Thyroid gland (tissue), 4 donors: ENCODE results near the gene POU6F2. TPM values are rescaled to one million over a fixed set of nuclear protein-coding genes. Genes with fewer than 3 reads are reported as not detected.
"Not testable (repeated sequence)": the region's sequence is repeated elsewhere in the genome, so short reads cannot be mapped to it uniquely, and the experiment has no call there.

Source experiments
- DNase-seq, 2 donors: peaks; one replicate each; pipeline ENCODE4 v3.0.0-alpha.2; 2019
- H3K27ac ChIP-seq, 3 donors: fragments of 200-600 bp; sonication (generic); 1 replicate in 2 of 3; 2 replicates in 1 of 3; pipeline ENCODE4 v1.5.1; 2016 to 2019; ENCODE audit warnings: mild to moderate bottlenecking in 1 of 3, moderate library complexity in 1 of 3
- H3K27me3 ChIP-seq: fragments of 200-600 bp; sonication (generic); one replicate; pipeline ENCODE4 v1.5.1; 2019
- H3K36me3 ChIP-seq, 2 donors: fragments of 200-600 bp; sonication (generic); one replicate each; pipeline ENCODE4 v1.5.1; 2016 to 2019
- H3K4me1 ChIP-seq, 2 donors: fragments of 200-600 bp; sonication (generic); one replicate each; pipeline ENCODE4 v1.5.1; 2017 to 2019
- H3K4me3 ChIP-seq, 3 donors: fragments of 200-600 bp; sonication (generic); replicated peaks in 1 of 3; 1 replicate in 2 of 3; 2 replicates in 1 of 3; pipeline ENCODE4 v1.5.1; 2016; ENCODE audit warnings: mild to moderate bottlenecking in 1 of 3
- H3K9me3 ChIP-seq: fragments of 200-600 bp; sonication (generic); one replicate; pipeline ENCODE4 v1.5.1; 2017
- CTCF ChIP-seq, 6 experiments: fragments of 200-600 bp in 3 of 6; fragments of 450-650 bp in 3 of 6; sonication (generic) in 3 of 6; IDR thresholded peaks; one replicate each; pipeline ENCODE4 v1.5.1; 2016 to 2019; ENCODE audit warnings: antibody characterized with exemption in 6 of 6, mild to moderate bottlenecking in 2 of 6, inconsistent platforms in 1 of 6, moderate library complexity in 1 of 6
- POLR2A ChIP-seq, 2 donors: fragments of 450-650 bp; IDR thresholded peaks; one replicate each; pipeline ENCODE4 v1.6.1; 2017; ENCODE audit warnings: antibody characterized with exemption in 2 of 2, mild to moderate bottlenecking in 2 of 2, moderate library complexity in 1 of 2
- WGBS, 2 donors: methylation state at CpG; one replicate each; pipeline ENCODE4 v1.1.5; 2017; 5-methylcytosine and 5-hydroxymethylcytosine counted together
- intact Hi-C: fragments of 100-400 bp; cut with DNase I; formaldehyde crosslinking; loops from one replicate; pipeline ENCODE4 v1.15.1; 2023
- total RNA-seq, 4 donors: library from RNA; depleted of rRNA; stranded (reverse); fragments of >200 nt; gene quantifications; one replicate each; pipeline ENCODE4 v1.2.3, GENCODE V29; 2016

Gene POU6F2
- total RNA-seq, 4 donors from 2014 or later, result 0.33 TPM; not detected in 3

- TF ChIP-seq CTCF (IDR thresholded peaks at IDR 0.05) (no peak), POLR2A (IDR thresholded peaks at IDR 0.05) (no peak)
- no peaks in the 10 kb centered on the region for H3K27me3 ChIP-seq
- no peak overlapping the region for H3K4me3 ChIP-seq
- intact Hi-C loops, result no loop called here
- WGBS, 2 donors, result 78 to 82% methylated on average over 5 of the region's 5 CpGs
- H3K4me1 ChIP-seq, result no peaks in the 10 kb centered on the region
- DNase-seq, result no peak
- H3K36me3 ChIP-seq, result no peaks in the 10 kb centered on the region
- no peak overlapping the region for H3K27ac ChIP-seq
- H3K9me3 ChIP-seq, result no peaks in the 10 kb centered on the region
These were observed 340.2 kb downstream of the POU6F2 start for GRCh38 chr7:39317896-39318295.

- WGBS, 2 donors, result 64 to 74% methylated on average over 3 of the region's 3 CpGs
- Histone ChIP-seq H3K9me3 (no peaks in the 10 kb centered on the region), H3K4me3 (no peak overlapping the region), H3K36me3 (no peaks in the 10 kb centered on the region), H3K27me3 (no peaks in the 10 kb centered on the region), H3K27ac (no peak overlapping the region), H3K4me1 (no peaks in the 10 kb centered on the region)
- DNase-seq, result no peak
- TF ChIP-seq POLR2A (IDR thresholded peaks at IDR 0.05) (no peak), CTCF (IDR thresholded peaks at IDR 0.05) (no peak)
- intact Hi-C loops, result no loop called here
These were observed 343.5 kb downstream of the POU6F2 start for GRCh38 chr7:39321245-39321644.

GRCh38 chr7:39321909-39322498 is 344.3 kb downstream of the POU6F2 start:
- intact Hi-C loops, result no loop called here
- H3K36me3 ChIP-seq, result no peaks in the 10 kb centered on the region
- no peak for TF ChIP-seq CTCF (IDR thresholded peaks at IDR 0.05)
- no peak for TF ChIP-seq POLR2A (IDR thresholded peaks at IDR 0.05)
- DNase-seq, result no peak
- 52 to 59% methylated on average over 8 of the region's 8 CpGs for WGBS, 2 donors
- no peaks in the 10 kb centered on the region for H3K9me3 ChIP-seq
- no peaks in the 10 kb centered on the region for H3K27me3 ChIP-seq
- no peak overlapping the region for H3K27ac ChIP-seq
- no peak overlapping the region for H3K4me3 ChIP-seq
- H3K4me1 ChIP-seq, result no peaks in the 10 kb centered on the region

- Histone ChIP-seq H3K27ac (no peak overlapping the region), H3K4me1 (no peaks in the 10 kb centered on the region), H3K36me3 (no peaks in the 10 kb centered on the region), H3K4me3 (no peak overlapping the region), H3K9me3 (no peaks in the 10 kb centered on the region), H3K27me3 (no peaks in the 10 kb centered on the region)
- no peak for DNase-seq
- TF ChIP-seq CTCF (IDR thresholded peaks at IDR 0.05) (no peak), POLR2A (IDR thresholded peaks at IDR 0.05) (no peak)
- 90 to 91% methylated on average over 4 of the region's 4 CpGs for WGBS, 2 donors
- intact Hi-C loops, result no loop called here
These were observed 346.5 kb downstream of the POU6F2 start for GRCh38 chr7:39324139-39324760.

GRCh38 chr7:39331607-39332006 is 353.9 kb downstream of the POU6F2 start:
- H3K4me3 ChIP-seq, H3K9me3 ChIP-seq, H3K27ac ChIP-seq, DNase-seq, H3K27me3 ChIP-seq, H3K36me3 ChIP-seq, H3K4me1 ChIP-seq, intact Hi-C loops: not testable (repeated sequence)
- 91 to 92% methylated on average over 13 of the region's 13 CpGs for WGBS, 2 donors
